HepG2 (cell line): ENCODE results near the gene ESRP2. TPM values are rescaled to one million over a fixed set of nuclear protein-coding genes. Genes with fewer than 3 reads are reported as not detected.

ENCODE experiments used
- ATAC-seq: fragments of 200-7000 bp; cut with Tn5 transposase; 3 replicates; pipeline ENCODE4 v1.9.1; 2020; ENCODE audit warnings: mild to moderate bottlenecking, moderate library complexity
- BruUV-seq: library from RNA; stranded (reverse); fragments of 400-500 nt; replicated peaks from 2 replicates; lab custom pipeline; 2021; lab: Mats Ljungman, UMichigan
- CTCF ChIA-PET: fragments of 300-600 bp; formaldehyde crosslinking; extraction: SDS; loops from one replicate; lab custom pipeline; 2021; ENCODE audit warnings: low total read pairs, inconsistent platforms, low intra/inter-chr PET ratio; lab: Yijun Ruan, JAX
- POLR2A ChIA-PET: fragments of 350-600 bp; sonication (Branson Sonifier 250); formaldehyde crosslinking; loops from one replicate; lab custom pipeline; 2020; ENCODE audit warnings: antibody characterized with exemption, inconsistent platforms; lab: Yijun Ruan, JAX
- DNase-seq: peaks from one replicate; pipeline ENCODE4 v3.0.0-alpha.2; 2015; ENCODE audit warnings: low spot score
- FAIRE-seq: peaks from 3 replicates; lab custom pipeline; 2011; peaks lifted over from hg19 to GRCh38; lab: Jason Lieb, UNC
- H2AFZ ChIP-seq: one replicate; pipeline ENCODE4 v1.6.1; 2011; ENCODE audit warnings: low read length, inconsistent platforms
- H3K27ac ChIP-seq: fragments of 300-600 bp; 3 replicates; pipeline ENCODE4 v1.8.0; 2011; ENCODE audit warnings: mixed run types, mild to moderate bottlenecking, mixed read lengths, low read length, inconsistent platforms; ENCODE audit not compliant: insufficient read depth; ENCODE audit errors: extremely low read length
- H3K27me3 ChIP-seq, 2 experiments: fragments of 200-600 bp in 1 of 2; 2 replicates in 1 of 2; 3 replicates in 1 of 2; pipeline versions ENCODE4 v1.6.0 to v1.8.0; 2011; ENCODE audit warnings: low read length in 2 of 2, mild to moderate bottlenecking in 2 of 2, moderate library complexity in 2 of 2, inconsistent platforms in 1 of 2; ENCODE audit not compliant: insufficient read depth in 2 of 2, control insufficient read depth in 1 of 2
- H3K36me3 ChIP-seq, 2 experiments: fragments of 200-600 bp in 1 of 2; replicated peaks in 1 of 2; 2 replicates in 1 of 2; 3 replicates in 1 of 2; pipeline versions ENCODE4 v1.5.1 to v1.8.0; 2011; ENCODE audit warnings: low read length in 2 of 2, inconsistent platforms in 1 of 2; ENCODE audit not compliant: insufficient read depth in 2 of 2, control insufficient read depth in 1 of 2
- H3K4me1 ChIP-seq: 2 replicates; pipeline ENCODE4 v1.5.1; 2012; ENCODE audit warnings: low read length, inconsistent platforms; ENCODE audit not compliant: insufficient read depth
- H3K4me2 ChIP-seq: 2 replicates; pipeline ENCODE4 v1.6.0; 2011; ENCODE audit warnings: low read depth, low read length, inconsistent platforms
- H3K4me3 ChIP-seq, 3 experiments: fragments of 200-600 bp in 1 of 3; sonication (generic), shearing (Covaris generic) in 1 of 3; replicated peaks in 1 of 3; 2 replicates each; pipeline ENCODE4 v1.5.1; 2011 to 2016; ENCODE audit warnings: low read length in 3 of 3, inconsistent platforms in 2 of 3, low read depth in 2 of 3, mild to moderate bottlenecking in 2 of 3, control low read depth in 1 of 3, mixed read lengths in 1 of 3; ENCODE audit not compliant: insufficient read depth in 1 of 3
- H3K79me2 ChIP-seq: one replicate; pipeline ENCODE4 v1.6.1; 2011; ENCODE audit warnings: low read length, inconsistent platforms; ENCODE audit not compliant: insufficient read depth
- H3K9ac ChIP-seq: 2 replicates; pipeline ENCODE4 v1.6.0; 2011; ENCODE audit warnings: mild to moderate bottlenecking, low read depth, low read length, inconsistent platforms; ENCODE audit not compliant: insufficient read depth
- H3K9me3 ChIP-seq: 2 replicates; pipeline ENCODE4 v1.5.1; 2012; ENCODE audit warnings: mild to moderate bottlenecking, low read length
- H4K20me1 ChIP-seq: 2 replicates; pipeline ENCODE4 v1.6.0; 2011; ENCODE audit warnings: inconsistent platforms, mild to moderate bottlenecking, low read length, moderate library complexity; ENCODE audit not compliant: insufficient read depth
- MAF1 ChIP-seq: sonication (generic); formaldehyde crosslinking; IDR thresholded peaks from 2 replicates; pipeline ENCODE4 v1.5.0; 2020; ENCODE audit warnings: missing genetic modification reagents, borderline replicate concordance
- NCOA5 ChIP-seq: sonication (generic); formaldehyde crosslinking; IDR thresholded peaks from 2 replicates; pipeline ENCODE4 v1.4.0; 2020; ENCODE audit warnings: missing genetic modification reagents
- ZNF7 ChIP-seq: IDR thresholded peaks from 2 replicates; pipeline ENCODE4 v1.6.1; 2016; ENCODE audit warnings: missing biosample characterization, missing genetic modification reagents
- ZNF737 ChIP-seq: sonication (generic); formaldehyde crosslinking; IDR thresholded peaks from 2 replicates; pipeline ENCODE4 v1.5.0; 2020; ENCODE audit warnings: missing genetic modification reagents, mild to moderate bottlenecking, borderline replicate concordance
- WGBS: methylation state at CpG from one replicate; pipeline ENCODE4 v1.1.6; 2017; ENCODE audit warnings: low lambda C conversion rate; 5-methylcytosine and 5-hydroxymethylcytosine counted together
- in situ Hi-C: cut with HindIII; loops from 2 replicates; pipeline ENCODE4 v1.10.0; 2017; ENCODE audit warnings: low pct_unique_long_range_greater_than_20kb; ENCODE audit not compliant: extremely low pct_ligation_motif_present
- intact Hi-C: fragments of 100-400 bp; cut with micrococcal nuclease; formaldehyde crosslinking; loops from one replicate; pipeline ENCODE4 v1.10.0; 2022; ENCODE audit not compliant: unreplicated experiment
- polyA plus RNA-seq, 8 experiments: library from polyadenylated mRNA; depleted of rRNA in 3 of 8; stranded (reverse) in 7 of 8; unstranded in 1 of 8; fragments of >200 nt; fragmentation: Illumina TruSeq in 4 of 8; extraction: Trizol in 4 of 8; gene quantifications; 2 replicates each; pipeline versions ENCODE4 v1.2.1 to v1.2.3, GENCODE V29; 2011 to 2016; ENCODE audit warnings: low read depth in 4 of 8, missing spikeins in 1 of 8, mixed read lengths in 1 of 8; ENCODE audit not compliant: insufficient read depth in 1 of 8
- total RNA-seq, 5 experiments: library from RNA; depleted of rRNA; stranded (reverse); fragments of >200 nt; fragmentation: Illumina TruSeq; extraction: Trizol; gene quantifications; 2 replicates each; pipeline ENCODE4 v1.2.3, GENCODE V29; 2016; ENCODE audit warnings: low read depth in 1 of 5
- TF ChIP-seq, protein P1 (sequence below): sonication (generic); formaldehyde crosslinking; IDR thresholded peaks from 2 replicates; pipeline ENCODE4 v1.5.1; 2020; ENCODE audit warnings: mild to moderate bottlenecking, missing genetic modification reagents, borderline replicate concordance
- TF ChIP-seq, protein P2 (sequence below): sonication (generic); formaldehyde crosslinking; IDR thresholded peaks from 2 replicates; pipeline ENCODE4 v1.4.0; 2020; ENCODE audit warnings: low read depth, mild to moderate bottlenecking, missing genetic modification reagents
- TF ChIP-seq, protein P3 (sequence below): sonication (generic); formaldehyde crosslinking; IDR thresholded peaks from 2 replicates; pipeline ENCODE4 v1.5.1; 2020; ENCODE audit warnings: mild to moderate bottlenecking, missing genetic modification reagents, borderline replicate concordance

Gene ESRP2
- total and polyA plus RNA-seq, 2 of the 13 experiments (the other 11 are each of a cell fraction or from before 2014, with no cell fraction given) = 21.1 to 32.4 TPM

DNA sequence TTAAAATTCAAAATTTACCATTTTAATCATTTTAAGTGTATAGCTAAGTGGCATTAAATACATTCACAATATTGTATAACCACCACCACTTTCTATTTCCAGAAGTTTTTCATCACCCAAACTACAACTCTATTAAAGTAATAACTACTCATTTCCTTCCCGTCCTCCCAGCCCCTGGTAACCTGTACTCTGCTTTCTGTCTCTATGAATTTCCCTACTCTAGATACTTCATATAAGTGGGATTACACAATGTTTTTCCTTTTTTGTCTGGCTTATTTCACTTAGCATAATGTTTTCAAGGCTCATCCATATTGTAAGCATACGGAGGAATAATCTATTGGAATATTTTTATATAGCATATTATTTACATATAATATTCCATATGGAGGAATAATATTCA is 29.7 kb downstream of the ESRP2 start:
- Histone ChIP-seq H3K36me3 (peaks cover 6 to 36% of the 10 kb centered on the region in 2 experiments), H3K4me2 (no peak overlapping the region), H3K27me3 (no peaks in the 10 kb centered on the region), H3K4me3 (no peak overlapping the region), H3K27ac (no peak overlapping the region), H4K20me1 (0 out of 2 replicates have a peak, but pooled peaks cover 3% of the 10 kb centered on the region), H3K9ac (no peak overlapping the region), H3K79me2 (peaks cover 13% of the 10 kb centered on the region), H3K4me1 (no peaks in the 10 kb centered on the region), H3K9me3 (no peaks in the 10 kb centered on the region), H2AFZ (no peak overlapping the region)
- BruUV-seq = no TSS peak
- ATAC-seq (no peak), DNase-seq (no peak), FAIRE-seq (no peak)
- TF ChIP-seq NCOA5 (CRISPR knock-in tag) (no peak), ZNF737 (CRISPR knock-in tag) (no peak), MAF1 (CRISPR knock-in tag) (no peak)
- TF ChIP-seq, protein P1, sequence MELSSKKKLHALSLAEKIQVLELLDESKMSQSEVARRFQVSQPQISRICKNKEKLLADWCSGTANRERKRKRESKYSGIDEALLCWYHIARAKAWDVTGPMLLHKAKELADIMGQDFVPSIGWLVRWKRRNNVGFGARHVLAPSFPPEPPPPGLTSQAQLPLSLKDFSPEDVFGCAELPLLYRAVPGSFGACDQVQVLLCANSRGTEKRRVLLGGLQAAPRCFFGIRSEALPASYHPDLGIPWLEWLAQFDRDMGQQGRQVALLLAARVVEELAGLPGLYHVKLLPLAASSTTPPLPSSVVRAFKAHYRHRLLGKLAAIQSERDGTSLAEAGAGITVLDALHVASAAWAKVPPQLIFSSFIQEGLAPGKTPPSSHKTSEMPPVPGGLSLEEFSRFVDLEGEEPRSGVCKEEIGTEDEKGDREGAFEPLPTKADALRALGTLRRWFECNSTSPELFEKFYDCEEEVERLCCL (CRISPR knock-in tag) = no peak
- intact Hi-C loops (no loop called here), in situ Hi-C loops (no loop called here)
- 97% methylated on average over 2 of the region's 2 CpGs for WGBS
- ChIA-PET POLR2A (no interaction called here), CTCF (no interaction called here)

DNA sequence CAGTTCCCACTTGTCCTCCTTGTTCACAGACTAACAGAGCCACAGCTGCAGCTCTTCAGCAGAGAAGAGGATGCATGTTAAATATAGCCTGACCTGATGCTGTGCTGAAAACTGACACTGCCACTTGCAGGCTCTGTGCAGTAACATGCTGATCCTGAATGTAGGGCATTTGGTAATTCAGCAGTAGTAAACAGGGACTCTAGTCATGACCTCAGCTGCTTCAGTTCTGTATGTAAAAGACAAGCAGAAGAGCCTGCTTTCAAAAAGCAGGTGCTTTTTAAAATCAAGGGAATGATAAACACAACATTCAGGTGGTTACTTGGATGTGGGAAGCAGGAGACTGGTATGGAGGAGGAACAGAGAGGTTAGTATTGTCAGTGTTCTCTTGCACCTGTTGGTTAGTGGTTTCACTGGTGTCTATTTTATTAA is 33.8 kb downstream of the ESRP2 start:
- 0 out of 2 replicates have a peak, but pooled peaks cover 3% of the 10 kb centered on the region for H4K20me1 ChIP-seq
- no peak overlapping the region for H3K4me2 ChIP-seq
- DNase-seq (no peak), FAIRE-seq (no peak), ATAC-seq (peak; percentile 40)
- H3K9ac ChIP-seq = no peak overlapping the region
- intact Hi-C loops (no loop called here), in situ Hi-C loops (no loop called here)
- H2AFZ ChIP-seq = no peak overlapping the region
- no peak overlapping the region for H3K27ac ChIP-seq
- no peaks in the 10 kb centered on the region for H3K9me3 ChIP-seq
- H3K4me1 ChIP-seq = 0 out of 2 replicates have a peak, but pooled peaks cover 7% of the 10 kb centered on the region
- BruUV-seq = no TSS peak
- peaks cover 9% of the 10 kb centered on the region for H3K79me2 ChIP-seq
- ChIA-PET POLR2A (no interaction called here), CTCF (no interaction called here)
- H3K36me3 ChIP-seq = peaks cover 5 to 28% of the 10 kb centered on the region in 2 experiments; a peak in 3 of 5 replicates
- H3K4me3 ChIP-seq = no peak overlapping the region
- H3K27me3 ChIP-seq = no peaks in the 10 kb centered on the region
- no peak for TF ChIP-seq ZNF7 (CRISPR knock-in tag)
- TF ChIP-seq, protein P2, sequence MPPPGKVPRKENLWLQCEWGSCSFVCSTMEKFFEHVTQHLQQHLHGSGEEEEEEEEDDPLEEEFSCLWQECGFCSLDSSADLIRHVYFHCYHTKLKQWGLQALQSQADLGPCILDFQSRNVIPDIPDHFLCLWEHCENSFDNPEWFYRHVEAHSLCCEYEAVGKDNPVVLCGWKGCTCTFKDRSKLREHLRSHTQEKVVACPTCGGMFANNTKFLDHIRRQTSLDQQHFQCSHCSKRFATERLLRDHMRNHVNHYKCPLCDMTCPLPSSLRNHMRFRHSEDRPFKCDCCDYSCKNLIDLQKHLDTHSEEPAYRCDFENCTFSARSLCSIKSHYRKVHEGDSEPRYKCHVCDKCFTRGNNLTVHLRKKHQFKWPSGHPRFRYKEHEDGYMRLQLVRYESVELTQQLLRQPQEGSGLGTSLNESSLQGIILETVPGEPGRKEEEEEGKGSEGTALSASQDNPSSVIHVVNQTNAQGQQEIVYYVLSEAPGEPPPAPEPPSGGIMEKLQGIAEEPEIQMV (CRISPR knock-in tag) = no peak
- TF ChIP-seq, protein P3, sequence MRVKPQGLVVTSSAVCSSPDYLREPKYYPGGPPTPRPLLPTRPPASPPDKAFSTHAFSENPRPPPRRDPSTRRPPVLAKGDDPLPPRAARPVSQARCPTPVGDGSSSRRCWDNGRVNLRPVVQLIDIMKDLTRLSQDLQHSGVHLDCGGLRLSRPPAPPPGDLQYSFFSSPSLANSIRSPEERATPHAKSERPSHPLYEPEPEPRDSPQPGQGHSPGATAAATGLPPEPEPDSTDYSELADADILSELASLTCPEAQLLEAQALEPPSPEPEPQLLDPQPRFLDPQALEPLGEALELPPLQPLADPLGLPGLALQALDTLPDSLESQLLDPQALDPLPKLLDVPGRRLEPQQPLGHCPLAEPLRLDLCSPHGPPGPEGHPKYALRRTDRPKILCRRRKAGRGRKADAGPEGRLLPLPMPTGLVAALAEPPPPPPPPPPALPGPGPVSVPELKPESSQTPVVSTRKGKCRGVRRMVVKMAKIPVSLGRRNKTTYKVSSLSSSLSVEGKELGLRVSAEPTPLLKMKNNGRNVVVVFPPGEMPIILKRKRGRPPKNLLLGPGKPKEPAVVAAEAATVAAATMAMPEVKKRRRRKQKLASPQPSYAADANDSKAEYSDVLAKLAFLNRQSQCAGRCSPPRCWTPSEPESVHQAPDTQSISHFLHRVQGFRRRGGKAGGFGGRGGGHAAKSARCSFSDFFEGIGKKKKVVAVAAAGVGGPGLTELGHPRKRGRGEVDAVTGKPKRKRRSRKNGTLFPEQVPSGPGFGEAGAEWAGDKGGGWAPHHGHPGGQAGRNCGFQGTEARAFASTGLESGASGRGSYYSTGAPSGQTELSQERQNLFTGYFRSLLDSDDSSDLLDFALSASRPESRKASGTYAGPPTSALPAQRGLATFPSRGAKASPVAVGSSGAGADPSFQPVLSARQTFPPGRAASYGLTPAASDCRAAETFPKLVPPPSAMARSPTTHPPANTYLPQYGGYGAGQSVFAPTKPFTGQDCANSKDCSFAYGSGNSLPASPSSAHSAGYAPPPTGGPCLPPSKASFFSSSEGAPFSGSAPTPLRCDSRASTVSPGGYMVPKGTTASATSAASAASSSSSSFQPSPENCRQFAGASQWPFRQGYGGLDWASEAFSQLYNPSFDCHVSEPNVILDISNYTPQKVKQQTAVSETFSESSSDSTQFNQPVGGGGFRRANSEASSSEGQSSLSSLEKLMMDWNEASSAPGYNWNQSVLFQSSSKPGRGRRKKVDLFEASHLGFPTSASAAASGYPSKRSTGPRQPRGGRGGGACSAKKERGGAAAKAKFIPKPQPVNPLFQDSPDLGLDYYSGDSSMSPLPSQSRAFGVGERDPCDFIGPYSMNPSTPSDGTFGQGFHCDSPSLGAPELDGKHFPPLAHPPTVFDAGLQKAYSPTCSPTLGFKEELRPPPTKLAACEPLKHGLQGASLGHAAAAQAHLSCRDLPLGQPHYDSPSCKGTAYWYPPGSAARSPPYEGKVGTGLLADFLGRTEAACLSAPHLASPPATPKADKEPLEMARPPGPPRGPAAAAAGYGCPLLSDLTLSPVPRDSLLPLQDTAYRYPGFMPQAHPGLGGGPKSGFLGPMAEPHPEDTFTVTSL (CRISPR knock-in tag) = no peak
